GM12873 (cell line): ENCODE measurements around the gene IER5L.

Source experiments
- CTCF ChIP-seq: IDR thresholded peaks from 2 replicates; pipeline ENCODE4 v1.5.1; 2012; ENCODE audit warnings: low read depth, mild to moderate bottlenecking, moderate library complexity, low read length, control low read depth; ENCODE audit not compliant: insufficient read depth; ENCODE audit errors: missing control alignments

IER5L gene

GRCh38 chr9:129150122-129150521 is 27.9 kb downstream of the IER5L start:
- no peak for TF ChIP-seq CTCF

- TF ChIP-seq CTCF, result no peak
Measured at GRCh38 chr9:129149442-129149841, 28.6 kb downstream of the IER5L start.

GRCh38 chr9:129148463-129149204 is 29.4 kb downstream of the IER5L start:
- no peak for TF ChIP-seq CTCF

GRCh38 chr9:129146441-129146941 is 31.6 kb downstream of the IER5L start:
- no peak for TF ChIP-seq CTCF

- TF ChIP-seq CTCF, result no peak
Measured at GRCh38 chr9:129145841-129146292, 32.2 kb downstream of the IER5L start.

GRCh38 chr9:129145316-129145715 is 32.7 kb downstream of the IER5L start:
- TF ChIP-seq CTCF, result no peak

- TF ChIP-seq CTCF, result peak; percentile 99
Measured at GRCh38 chr9:129143031-129143927, 34.8 kb downstream of the IER5L start.
